GM19099 (cell line): ENCODE measurements around the gene DLGAP1.

Experiments used
- POLR2A ChIP-seq: IDR thresholded peaks from 3 replicates; pipeline ENCODE4 v1.6.1; 2011; ENCODE audit warnings: low read depth; ENCODE audit not compliant: insufficient read length; ENCODE audit errors: extremely low read depth

Gene DLGAP1

GRCh38 chr18:3710712-3711301 lies 744.3 kb downstream of the DLGAP1 start:
- no peak for TF ChIP-seq POLR2A

GRCh38 chr18:3709205-3709604 lies 745.9 kb downstream of the DLGAP1 start:
- TF ChIP-seq POLR2A: no peak

GRCh38 chr18:3706279-3707097 lies 748.6 kb downstream of the DLGAP1 start:
- no peak for TF ChIP-seq POLR2A

GRCh38 chr18:3704556-3705344 lies 750.4 kb downstream of the DLGAP1 start:
- no peak for TF ChIP-seq POLR2A

- no peak for TF ChIP-seq POLR2A
Observed at GRCh38 chr18:3703732-3704176, 751.4 kb downstream of the DLGAP1 start.

- no peak for TF ChIP-seq POLR2A
Observed at GRCh38 chr18:3693410-3693809, 761.7 kb downstream of the DLGAP1 start.

GRCh38 chr18:3692691-3693090 lies 762.4 kb downstream of the DLGAP1 start:
- no peak for TF ChIP-seq POLR2A

- no peak for TF ChIP-seq POLR2A
Observed at GRCh38 chr18:3692113-3692621, 762.9 kb downstream of the DLGAP1 start.

- no peak for TF ChIP-seq POLR2A
Observed at GRCh38 chr18:3691705-3692104, 763.4 kb downstream of the DLGAP1 start.

- TF ChIP-seq POLR2A: no peak
Observed at GRCh38 chr18:3690764-3691066, 764.4 kb downstream of the DLGAP1 start.

- TF ChIP-seq POLR2A: no peak
Observed at GRCh38 chr18:3689986-3690763, 764.9 kb downstream of the DLGAP1 start.

- no peak for TF ChIP-seq POLR2A
Observed at GRCh38 chr18:3689091-3689490, 766.0 kb downstream of the DLGAP1 start.

GRCh38 chr18:3688690-3689089 lies 766.4 kb downstream of the DLGAP1 start:
- TF ChIP-seq POLR2A: no peak

GRCh38 chr18:3683483-3683882 lies 771.6 kb downstream of the DLGAP1 start:
- no peak for TF ChIP-seq POLR2A

GRCh38 chr18:3682061-3682460 lies 773.0 kb downstream of the DLGAP1 start:
- TF ChIP-seq POLR2A: no peak
